T-helper 1 cell (primary cell): Measurements from ENCODE around the gene LRP1.

Source experiments
- DNase-seq, 5 donors: peaks; one replicate each; pipeline ENCODE4 v3.0.0-alpha.2; 2012 to 2020

The LRP1 gene

GRCh38 chr12:57157588-57158173, 29.4 kb downstream of the LRP1 start:
- peak in 1 of 5 donors; percentile 15 for DNase-seq

- no peak for DNase-seq
These were observed 29.9 kb downstream of the LRP1 start for GRCh38 chr12:57158186-57158585.

- DNase-seq, result no peak
These were observed 30.4 kb downstream of the LRP1 start for GRCh38 chr12:57158665-57159064.

- DNase-seq, result no peak
These were observed 31.0 kb downstream of the LRP1 start for GRCh38 chr12:57159311-57159710.

GRCh38 chr12:57160040-57160439, 31.8 kb downstream of the LRP1 start:
- no peak for DNase-seq

- no peak for DNase-seq
These were observed 32.5 kb downstream of the LRP1 start for GRCh38 chr12:57160741-57161140.

GRCh38 chr12:57161491-57161890, 33.2 kb downstream of the LRP1 start:
- no peak for DNase-seq

GRCh38 chr12:57162553-57163125, 34.4 kb downstream of the LRP1 start:
- no peak for DNase-seq

GRCh38 chr12:57164454-57164853, 36.2 kb downstream of the LRP1 start:
- no peak for DNase-seq

GRCh38 chr12:57164966-57165625, 36.8 kb downstream of the LRP1 start:
- no peak for DNase-seq

GRCh38 chr12:57165741-57166140, 37.5 kb downstream of the LRP1 start:
- no peak for DNase-seq

GRCh38 chr12:57166971-57167371, 38.7 kb downstream of the LRP1 start:
- no peak for DNase-seq

GRCh38 chr12:57168058-57168457, 39.8 kb downstream of the LRP1 start:
- no peak for DNase-seq

GRCh38 chr12:57169046-57169795, 40.9 kb downstream of the LRP1 start:
- DNase-seq, result no peak

GRCh38 chr12:57169969-57170368, 41.7 kb downstream of the LRP1 start:
- DNase-seq, result no peak

GRCh38 chr12:57170408-57170807, 42.1 kb downstream of the LRP1 start:
- no peak for DNase-seq

GRCh38 chr12:57170927-57171326, 42.6 kb downstream of the LRP1 start:
- DNase-seq, result no peak

- DNase-seq, result no peak
These were observed 43.4 kb downstream of the LRP1 start for GRCh38 chr12:57171668-57172067.

GRCh38 chr12:57173089-57173488, 44.8 kb downstream of the LRP1 start:
- DNase-seq, result no peak

GRCh38 chr12:57173683-57174082, 45.4 kb downstream of the LRP1 start:
- DNase-seq, result no peak

GRCh38 chr12:57175428-57176138, 47.3 kb downstream of the LRP1 start:
- DNase-seq, result peak in 1 of 5 donors; percentile 23

- no peak for DNase-seq
These were observed 47.8 kb downstream of the LRP1 start for GRCh38 chr12:57176139-57176477.

GRCh38 chr12:57176846-57177245, 48.6 kb downstream of the LRP1 start:
- no peak for DNase-seq
